HepG2 (cell line): ENCODE measurements around the gene IGF2BP1. TPM values are rescaled to one million over a fixed set of nuclear protein-coding genes. Genes with fewer than 3 reads are reported as not detected.

Experiments
- ARHGAP35 ChIP-seq: sonication (generic); formaldehyde crosslinking; IDR thresholded peaks from 2 replicates; pipeline ENCODE4 v1.9.0; 2022; ENCODE audit warnings: mild to moderate bottlenecking, inconsistent platforms, moderate library complexity, missing genetic modification reagents, borderline replicate concordance
- EEA1 ChIP-seq: sonication (generic); formaldehyde crosslinking; IDR thresholded peaks from 2 replicates; pipeline ENCODE4 v1.5.1; 2020; ENCODE audit warnings: mild to moderate bottlenecking, missing genetic modification reagents, borderline replicate concordance
- HIVEP1 ChIP-seq: sonication (generic); formaldehyde crosslinking; IDR thresholded peaks from 2 replicates; pipeline ENCODE4 v1.4.0; 2020; ENCODE audit warnings: mild to moderate bottlenecking, missing genetic modification reagents
- JUND ChIP-seq: sonication (generic); formaldehyde crosslinking; IDR thresholded peaks from 2 replicates; pipeline ENCODE4 v1.8.0; 2022; ENCODE audit warnings: mild to moderate bottlenecking, missing genetic modification reagents
- MEF2D ChIP-seq: sonication (generic); formaldehyde crosslinking; IDR thresholded peaks from 2 replicates; pipeline ENCODE4 v1.5.1; 2020; ENCODE audit warnings: mild to moderate bottlenecking, missing genetic modification reagents
- RFXAP ChIP-seq: sonication (generic); formaldehyde crosslinking; IDR thresholded peaks from 2 replicates; pipeline ENCODE4 v1.4.0; 2020; ENCODE audit warnings: missing genetic modification reagents, borderline replicate concordance
- THAP9 ChIP-seq: sonication (generic); formaldehyde crosslinking; IDR thresholded peaks from 2 replicates; pipeline ENCODE4; 2020; ENCODE audit warnings: missing genetic modification reagents, mild to moderate bottlenecking, borderline replicate concordance
- YY1 ChIP-seq: IDR thresholded peaks from 2 replicates; pipeline ENCODE4 v1.6.1; 2011; ENCODE audit warnings: low read length, low read depth, moderate library complexity, mild to moderate bottlenecking; ENCODE audit not compliant: insufficient read depth, insufficient replicate concordance
- ZKSCAN8 ChIP-seq: IDR thresholded peaks from 2 replicates; pipeline ENCODE4 v1.6.1; 2016; ENCODE audit warnings: borderline replicate concordance, missing genetic modification reagents, missing compliant biosample characterization
- ZNF121 ChIP-seq: sonication (generic); formaldehyde crosslinking; IDR thresholded peaks from 2 replicates; pipeline ENCODE4 v1.5.0; 2020; ENCODE audit warnings: mild to moderate bottlenecking, missing genetic modification reagents
- ZSCAN5A ChIP-seq: sonication (generic); formaldehyde crosslinking; IDR thresholded peaks from 2 replicates; pipeline ENCODE4 v1.8.0; 2022; ENCODE audit warnings: mild to moderate bottlenecking, missing genetic modification reagents, borderline replicate concordance
- polyA plus RNA-seq, 8 experiments: library from polyadenylated mRNA; depleted of rRNA in 3 of 8; stranded (reverse) in 7 of 8; unstranded in 1 of 8; fragments of >200 nt; fragmentation: Illumina TruSeq in 4 of 8; extraction: Trizol in 4 of 8; gene quantifications; 2 replicates each; pipeline versions ENCODE4 v1.2.1 to v1.2.3, GENCODE V29; 2011 to 2016; ENCODE audit warnings: low read depth in 4 of 8, missing spikeins in 1 of 8, mixed read lengths in 1 of 8; ENCODE audit not compliant: insufficient read depth in 1 of 8
- total RNA-seq, 5 experiments: library from RNA; depleted of rRNA; stranded (reverse); fragments of >200 nt; fragmentation: Illumina TruSeq; extraction: Trizol; gene quantifications; 2 replicates each; pipeline ENCODE4 v1.2.3, GENCODE V29; 2016; ENCODE audit warnings: low read depth in 1 of 5
- TF ChIP-seq, protein P1 (sequence below): sonication (generic); formaldehyde crosslinking; IDR thresholded peaks from 2 replicates; pipeline ENCODE4 v1.9.0; 2021; ENCODE audit warnings: missing genetic modification reagents, borderline replicate concordance
- TF ChIP-seq, protein P2 (sequence below): IDR thresholded peaks from 2 replicates; pipeline ENCODE4 v1.4.0; 2020; ENCODE audit warnings: mild to moderate bottlenecking, missing genetic modification reagents

The IGF2BP1 gene
- total and polyA plus RNA-seq, 2 of the 13 experiments (the other 11 are each of a cell fraction or from before 2014, with no cell fraction given): 29.7 to 75.1 TPM

GRCh38 chr17:48960834-48961515, 36.2 kb upstream of the IGF2BP1 start (continued):
- TF ChIP-seq, protein P1, sequence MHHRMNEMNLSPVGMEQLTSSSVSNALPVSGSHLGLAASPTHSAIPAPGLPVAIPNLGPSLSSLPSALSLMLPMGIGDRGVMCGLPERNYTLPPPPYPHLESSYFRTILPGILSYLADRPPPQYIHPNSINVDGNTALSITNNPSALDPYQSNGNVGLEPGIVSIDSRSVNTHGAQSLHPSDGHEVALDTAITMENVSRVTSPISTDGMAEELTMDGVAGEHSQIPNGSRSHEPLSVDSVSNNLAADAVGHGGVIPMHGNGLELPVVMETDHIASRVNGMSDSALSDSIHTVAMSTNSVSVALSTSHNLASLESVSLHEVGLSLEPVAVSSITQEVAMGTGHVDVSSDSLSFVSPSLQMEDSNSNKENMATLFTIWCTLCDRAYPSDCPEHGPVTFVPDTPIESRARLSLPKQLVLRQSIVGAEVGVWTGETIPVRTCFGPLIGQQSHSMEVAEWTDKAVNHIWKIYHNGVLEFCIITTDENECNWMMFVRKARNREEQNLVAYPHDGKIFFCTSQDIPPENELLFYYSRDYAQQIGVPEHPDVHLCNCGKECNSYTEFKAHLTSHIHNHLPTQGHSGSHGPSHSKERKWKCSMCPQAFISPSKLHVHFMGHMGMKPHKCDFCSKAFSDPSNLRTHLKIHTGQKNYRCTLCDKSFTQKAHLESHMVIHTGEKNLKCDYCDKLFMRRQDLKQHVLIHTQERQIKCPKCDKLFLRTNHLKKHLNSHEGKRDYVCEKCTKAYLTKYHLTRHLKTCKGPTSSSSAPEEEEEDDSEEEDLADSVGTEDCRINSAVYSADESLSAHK (CRISPR knock-in tag): 0 out of 2 replicates have a peak, but pooled peaks have one; percentile 53
- TF ChIP-seq ZKSCAN8 (CRISPR knock-in tag) (no peak; the same call in 1 of the 2 replicates), ARHGAP35 (CRISPR knock-in tag) (no peak), MEF2D (CRISPR knock-in tag) (peak; percentile 52; the same call in 1 of the 2 replicates), ZNF121 (CRISPR knock-in tag) (no peak), THAP9 (peak; percentile 76), EEA1 (CRISPR knock-in tag) (no peak), RFXAP (CRISPR knock-in tag) (no peak), HIVEP1 (CRISPR knock-in tag) (no peak), YY1 (peak; percentile 20), JUND (CRISPR knock-in tag) (no peak), ZSCAN5A (no peak; the same call in 1 of the 2 replicates)
- TF ChIP-seq, protein P2, sequence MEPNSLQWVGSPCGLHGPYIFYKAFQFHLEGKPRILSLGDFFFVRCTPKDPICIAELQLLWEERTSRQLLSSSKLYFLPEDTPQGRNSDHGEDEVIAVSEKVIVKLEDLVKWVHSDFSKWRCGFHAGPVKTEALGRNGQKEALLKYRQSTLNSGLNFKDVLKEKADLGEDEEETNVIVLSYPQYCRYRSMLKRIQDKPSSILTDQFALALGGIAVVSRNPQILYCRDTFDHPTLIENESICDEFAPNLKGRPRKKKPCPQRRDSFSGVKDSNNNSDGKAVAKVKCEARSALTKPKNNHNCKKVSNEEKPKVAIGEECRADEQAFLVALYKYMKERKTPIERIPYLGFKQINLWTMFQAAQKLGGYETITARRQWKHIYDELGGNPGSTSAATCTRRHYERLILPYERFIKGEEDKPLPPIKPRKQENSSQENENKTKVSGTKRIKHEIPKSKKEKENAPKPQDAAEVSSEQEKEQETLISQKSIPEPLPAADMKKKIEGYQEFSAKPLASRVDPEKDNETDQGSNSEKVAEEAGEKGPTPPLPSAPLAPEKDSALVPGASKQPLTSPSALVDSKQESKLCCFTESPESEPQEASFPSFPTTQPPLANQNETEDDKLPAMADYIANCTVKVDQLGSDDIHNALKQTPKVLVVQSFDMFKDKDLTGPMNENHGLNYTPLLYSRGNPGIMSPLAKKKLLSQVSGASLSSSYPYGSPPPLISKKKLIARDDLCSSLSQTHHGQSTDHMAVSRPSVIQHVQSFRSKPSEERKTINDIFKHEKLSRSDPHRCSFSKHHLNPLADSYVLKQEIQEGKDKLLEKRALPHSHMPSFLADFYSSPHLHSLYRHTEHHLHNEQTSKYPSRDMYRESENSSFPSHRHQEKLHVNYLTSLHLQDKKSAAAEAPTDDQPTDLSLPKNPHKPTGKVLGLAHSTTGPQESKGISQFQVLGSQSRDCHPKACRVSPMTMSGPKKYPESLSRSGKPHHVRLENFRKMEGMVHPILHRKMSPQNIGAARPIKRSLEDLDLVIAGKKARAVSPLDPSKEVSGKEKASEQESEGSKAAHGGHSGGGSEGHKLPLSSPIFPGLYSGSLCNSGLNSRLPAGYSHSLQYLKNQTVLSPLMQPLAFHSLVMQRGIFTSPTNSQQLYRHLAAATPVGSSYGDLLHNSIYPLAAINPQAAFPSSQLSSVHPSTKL (CRISPR knock-in tag): no peak; the same call in none of the 2 replicates
